Spleen (tissue), 11 donors: ENCODE data around the gene SULT1C3. TPM values are rescaled to one million over a fixed set of nuclear protein-coding genes. Genes with fewer than 3 reads are reported as not detected.

Source experiments
- DNase-seq: peaks from one replicate; pipeline ENCODE4 v3.0.0-alpha.2; 2020
- H3K27ac ChIP-seq, 8 donors: fragments of 200-600 bp; sonication (generic) in 7 of 8; 1 replicate in 4 of 8; 2 replicates in 4 of 8; pipeline versions ENCODE4 v1.5.0 to v1.8.0; 2016 to 2021; ENCODE audit warnings: inconsistent platforms in 4 of 8, mild to moderate bottlenecking in 4 of 8, moderate library complexity in 1 of 8
- H3K27me3 ChIP-seq, 7 donors: fragments of 200-600 bp; sonication (generic) in 6 of 7; replicated peaks in 1 of 7; 1 replicate in 4 of 7; 2 replicates in 3 of 7; pipeline versions ENCODE4 v1.5.0 to v1.8.0; 2016 to 2021; ENCODE audit warnings: inconsistent platforms in 3 of 7, mild to moderate bottlenecking in 1 of 7
- H3K36me3 ChIP-seq, 6 donors: fragments of 200-600 bp; sonication (generic) in 5 of 6; 1 replicate in 4 of 6; 2 replicates in 2 of 6; pipeline versions ENCODE4 v1.5.0 to v1.8.0; 2016 to 2021; ENCODE audit warnings: inconsistent platforms in 2 of 6
- H3K4me1 ChIP-seq, 6 donors: fragments of 200-600 bp; sonication (generic) in 5 of 6; 1 replicate in 3 of 6; 2 replicates in 3 of 6; pipeline versions ENCODE4 v1.5.0 to v1.8.0; 2016 to 2021; ENCODE audit warnings: inconsistent platforms in 3 of 6
- H3K4me3 ChIP-seq, 8 donors: fragments of 200-600 bp; sonication (generic) in 7 of 8; 1 replicate in 4 of 8; 2 replicates in 4 of 8; pipeline versions ENCODE4 v1.5.0 to v1.8.0; 2016 to 2021; ENCODE audit warnings: inconsistent platforms in 4 of 8, mild to moderate bottlenecking in 4 of 8, moderate library complexity in 2 of 8
- H3K9me3 ChIP-seq, 8 donors: fragments of 200-600 bp; sonication (generic) in 7 of 8; 1 replicate in 4 of 8; 2 replicates in 4 of 8; pipeline versions ENCODE4 v1.5.0 to v1.8.0; 2016 to 2021; ENCODE audit warnings: inconsistent platforms in 4 of 8
- POLR2A ChIP-seq, 3 donors: fragments of 450-650 bp; IDR thresholded peaks; one replicate each; pipeline ENCODE4 v1.5.1; 2017; ENCODE audit warnings: antibody characterized with exemption in 3 of 3, mild to moderate bottlenecking in 1 of 3
- POLR2AphosphoS5 ChIP-seq, 3 donors: sonication (generic); formaldehyde crosslinking; IDR thresholded peaks; one replicate each; pipeline ENCODE4 v1.5.1; 2017; ENCODE audit warnings: antibody characterized with exemption in 3 of 3
- WGBS, 5 donors: extraction: QIAGEN DNeasy Blood & Tissue Kit in 3 of 5; methylation state at CpG; one replicate each; pipeline versions ENCODE4 v1.1.5 to v1.1.7; 2013 to 2018; 5-methylcytosine and 5-hydroxymethylcytosine counted together
- intact Hi-C: fragments of 100-400 bp; cut with DNase I; formaldehyde crosslinking; loops from one replicate; pipeline ENCODE4 v1.15.0; 2023; ENCODE audit warnings: low total_unique reads
- polyA plus RNA-seq, 3 donors: library from polyadenylated mRNA; stranded (reverse); fragments of 200-250 nt; gene quantifications; one replicate each; pipeline ENCODE4 v1.2.1, GENCODE V29; 2013
- total RNA-seq, 7 donors: library from RNA; depleted of rRNA in 3 of 7; stranded (reverse); fragments of >200 nt in 3 of 7; fragmentation: NEBNext Ultra II Directional in 4 of 7; extraction: Animal tissue kit (Norgen Biotek cat#: 25700) in 4 of 7; gene quantifications; one replicate each; pipeline versions ENCODE4 v1.1.0 to v1.2.1, GENCODE V29; 2016 to 2021
- TF ChIP-seq, protein P1 (sequence below), 11 experiments: fragments of 200-600 bp in 7 of 11; fragments of 450-650 bp in 4 of 11; sonication (generic) in 4 of 11; IDR thresholded peaks in 8 of 11; conservative IDR thresholded peaks in 3 of 11; 1 replicate in 7 of 11; 2 replicates in 4 of 11; pipeline versions ENCODE4 v1.4.0 to v1.8.0; 2016 to 2021; ENCODE audit warnings: antibody characterized with exemption in 11 of 11, inconsistent platforms in 4 of 11, mild to moderate bottlenecking in 1 of 11
- donor health status: healthy with polysubstance abuse.
- donor health status: DM: no; HTN: no; CAD: no; lungs with moderate emphysema.
- donor health status: DM: no; HTN: no; CAD: no.
- donor health status: Bipolar disorder and iron deficiency.
- donor health status: healthy.
- donor health status: DM: no; HTN: no; CAD: no.
- donor health status: DM: yes; HTN: yes; CAD: no.

SULT1C3 gene
- total and polyA plus RNA-seq, 10 donors, result not detected

DNA sequence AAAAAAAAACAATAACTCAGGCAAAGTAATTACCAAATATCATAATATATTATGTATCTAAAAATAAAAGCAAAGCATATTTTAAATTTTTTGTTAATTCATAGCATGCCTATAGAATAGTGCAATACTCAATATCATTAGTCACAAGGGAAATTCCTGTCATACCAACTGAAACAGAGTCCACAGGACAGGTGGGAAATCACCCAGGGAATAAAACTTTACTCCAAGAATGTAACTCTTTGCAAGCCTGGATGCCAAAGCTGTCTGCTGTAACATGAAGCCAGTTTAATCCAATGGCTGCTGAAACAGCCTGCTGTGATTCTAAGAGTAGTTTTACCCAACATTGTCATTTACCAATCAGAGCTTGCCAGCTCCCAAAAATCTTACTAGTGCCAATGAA lies 40.0 kb upstream of the SULT1C3 start:
- intact Hi-C loops, result no loop called here
- DNase-seq, result no peak
- TF ChIP-seq, protein P1, sequence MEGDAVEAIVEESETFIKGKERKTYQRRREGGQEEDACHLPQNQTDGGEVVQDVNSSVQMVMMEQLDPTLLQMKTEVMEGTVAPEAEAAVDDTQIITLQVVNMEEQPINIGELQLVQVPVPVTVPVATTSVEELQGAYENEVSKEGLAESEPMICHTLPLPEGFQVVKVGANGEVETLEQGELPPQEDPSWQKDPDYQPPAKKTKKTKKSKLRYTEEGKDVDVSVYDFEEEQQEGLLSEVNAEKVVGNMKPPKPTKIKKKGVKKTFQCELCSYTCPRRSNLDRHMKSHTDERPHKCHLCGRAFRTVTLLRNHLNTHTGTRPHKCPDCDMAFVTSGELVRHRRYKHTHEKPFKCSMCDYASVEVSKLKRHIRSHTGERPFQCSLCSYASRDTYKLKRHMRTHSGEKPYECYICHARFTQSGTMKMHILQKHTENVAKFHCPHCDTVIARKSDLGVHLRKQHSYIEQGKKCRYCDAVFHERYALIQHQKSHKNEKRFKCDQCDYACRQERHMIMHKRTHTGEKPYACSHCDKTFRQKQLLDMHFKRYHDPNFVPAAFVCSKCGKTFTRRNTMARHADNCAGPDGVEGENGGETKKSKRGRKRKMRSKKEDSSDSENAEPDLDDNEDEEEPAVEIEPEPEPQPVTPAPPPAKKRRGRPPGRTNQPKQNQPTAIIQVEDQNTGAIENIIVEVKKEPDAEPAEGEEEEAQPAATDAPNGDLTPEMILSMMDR (IDR thresholded peaks at IDR 0.05 in 8 of 11, conservative IDR thresholded peaks at IDR 0.05 in 3 of 11), result no peak
- TF ChIP-seq POLR2A (IDR thresholded peaks at IDR 0.05) (no peak), POLR2AphosphoS5 (IDR thresholded peaks at IDR 0.05) (no peak)

DNA sequence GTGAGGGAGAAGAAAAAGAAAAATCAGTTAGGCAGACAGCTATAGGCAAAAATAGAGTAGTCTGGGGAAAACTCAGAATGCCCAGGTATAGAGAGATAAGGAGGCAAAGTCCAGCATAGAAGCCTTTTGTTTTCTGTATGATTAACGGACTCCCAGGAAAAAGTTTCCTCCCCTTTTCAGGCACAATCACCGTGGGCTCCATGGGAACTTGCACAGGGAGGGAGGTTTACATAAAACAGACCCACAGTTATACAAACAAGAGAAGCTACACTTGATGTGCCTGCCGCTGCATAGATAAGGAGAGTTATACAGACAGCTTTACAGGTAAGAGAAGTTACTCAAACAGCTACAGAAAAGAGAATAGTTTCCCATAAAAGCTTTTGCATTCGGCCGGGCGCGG lies 39.2 kb upstream of the SULT1C3 start:
- 87 to 92% (median 91%) methylated on average over 7 of the region's 7 CpGs for WGBS, 5 donors
- Histone ChIP-seq H3K36me3 (no peaks in the 10 kb centered on the region), H3K4me3 (no peak overlapping the region), H3K27me3 (no peaks in the 10 kb centered on the region), H3K4me1 (no peaks in the 10 kb centered on the region), H3K9me3 (peaks cover 0 to 48% (median 27%) of the 10 kb centered on the region in 8 donors), H3K27ac (no peak overlapping the region)
- DNase-seq, result no peak
- intact Hi-C loops, result no loop called here
- TF ChIP-seq POLR2AphosphoS5 (IDR thresholded peaks at IDR 0.05) (no peak), POLR2A (IDR thresholded peaks at IDR 0.05) (no peak)
- TF ChIP-seq, protein P1 (IDR thresholded peaks at IDR 0.05 in 8 of 11, conservative IDR thresholded peaks at IDR 0.05 in 3 of 11), result no peak

More for the DNA sequence above, 40.0 kb upstream of the SULT1C3 start:
- Histone ChIP-seq H3K27me3 (no peaks in the 10 kb centered on the region), H3K4me1 (no peaks in the 10 kb centered on the region), H3K4me3 (no peak overlapping the region), H3K27ac (no peak overlapping the region), H3K36me3 (no peaks in the 10 kb centered on the region), H3K9me3 (peaks cover 0 to 48% (median 27%) of the 10 kb centered on the region in 8 donors)

DNA sequence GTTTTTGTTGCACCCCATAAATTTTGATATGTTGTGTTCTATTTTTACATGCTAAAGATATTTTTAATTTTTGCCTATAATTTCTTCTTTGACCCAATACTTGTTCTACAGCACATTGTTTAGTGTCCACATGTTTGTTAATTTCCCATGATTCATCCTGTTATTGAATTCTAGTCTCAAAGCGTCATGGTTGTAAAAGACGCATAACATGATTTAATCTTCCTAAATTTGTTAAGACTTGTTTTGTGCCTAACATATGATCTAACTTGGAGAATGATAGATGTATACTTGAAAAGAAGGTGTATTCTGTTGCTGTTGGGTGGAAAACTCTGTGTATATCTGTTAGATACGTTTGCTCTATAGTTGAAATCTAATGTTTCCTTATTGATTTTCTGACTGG lies 27.1 kb upstream of the SULT1C3 start:
- DNase-seq, result no peak
- WGBS, 5 donors, result 82 to 94% (median 85%) methylated on average over 3 of the region's 3 CpGs

DNA sequence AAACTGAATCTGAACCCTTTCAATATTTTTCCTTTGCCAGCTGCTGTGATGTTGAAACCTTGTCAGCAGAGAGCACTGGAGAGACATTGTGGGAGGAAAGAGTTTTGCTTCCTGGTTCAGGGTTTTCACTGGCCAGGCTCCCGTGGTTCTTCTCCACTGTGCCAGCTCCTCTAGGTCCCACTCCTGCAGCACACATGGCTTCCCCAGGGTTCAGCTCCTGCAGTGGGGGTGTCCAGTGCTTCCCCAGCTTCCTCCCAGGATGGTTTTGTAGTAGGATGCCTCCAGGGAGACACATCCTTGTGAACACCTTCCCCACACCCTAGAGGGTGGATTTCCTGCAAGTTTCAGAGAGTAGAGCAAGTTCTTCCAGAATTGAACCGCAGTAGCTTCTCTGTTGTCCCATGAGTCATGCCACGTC lies 24.0 kb upstream of the SULT1C3 start:
- Histone ChIP-seq H3K27me3 (peaks cover 0 to 6% (median 0%) of the 10 kb centered on the region in 7 donors), H3K4me3 (no peak overlapping the region), H3K36me3 (no peaks in the 10 kb centered on the region), H3K27ac (no peak overlapping the region), H3K4me1 (no peaks in the 10 kb centered on the region), H3K9me3 (no peaks in the 10 kb centered on the region)
- TF ChIP-seq, protein P1 (IDR thresholded peaks at IDR 0.05 in 8 of 11, conservative IDR thresholded peaks at IDR 0.05 in 3 of 11), result no peak
- TF ChIP-seq POLR2AphosphoS5 (IDR thresholded peaks at IDR 0.05) (no peak), POLR2A (IDR thresholded peaks at IDR 0.05) (no peak)
- no peak for DNase-seq
- 43 to 50% (median 46%) methylated on average over 3 of the region's 3 CpGs for WGBS, 5 donors
- intact Hi-C loops, result no loop called here

More for the DNA sequence above, 27.1 kb upstream of the SULT1C3 start:
- no peak overlapping the region for H3K27ac ChIP-seq
- intact Hi-C loops, result no loop called here
- H3K27me3 ChIP-seq, result peaks cover 0 to 6% (median 0%) of the 10 kb centered on the region in 7 donors
- peaks cover 0 to 25% (median 11%) of the 10 kb centered on the region in 8 donors for H3K9me3 ChIP-seq
- no peaks in the 10 kb centered on the region for H3K36me3 ChIP-seq
- H3K4me1 ChIP-seq, result no peaks in the 10 kb centered on the region
- no peak overlapping the region for H3K4me3 ChIP-seq
- TF ChIP-seq POLR2A (IDR thresholded peaks at IDR 0.05) (no peak), POLR2AphosphoS5 (IDR thresholded peaks at IDR 0.05) (no peak)
- TF ChIP-seq, protein P1 (IDR thresholded peaks at IDR 0.05 in 8 of 11, conservative IDR thresholded peaks at IDR 0.05 in 3 of 11), result no peak
